Fibroblast of the aortic adventitia (primary cell): ENCODE results near the gene MED22. TPM values are rescaled to one million over a fixed set of nuclear protein-coding genes. Genes with fewer than 3 reads are reported as not detected.

ENCODE experiments used
- DNase-seq: peaks from one replicate; pipeline ENCODE4 v3.0.0-alpha.2; 2010; ENCODE audit warnings: low read depth
- H3K4me3 ChIP-seq: 2 replicates; pipeline ENCODE4 v1.5.1; 2011; ENCODE audit warnings: low read depth, mild to moderate bottlenecking, control low read depth, low read length, moderate library complexity
- CTCF ChIP-seq: IDR thresholded peaks from 2 replicates; pipeline ENCODE4 v1.5.1; 2011; ENCODE audit warnings: mild to moderate bottlenecking, low read length, control low read depth, inconsistent platforms; ENCODE audit not compliant: insufficient read depth
- total RNA-seq: library from RNA; depleted of rRNA; stranded (reverse); fragments of >200 nt; gene quantifications from 2 replicates; pipeline ENCODE4 v1.2.3, GENCODE V29; 2012; ENCODE audit warnings: low replicate concordance

The MED22 gene
- total RNA-seq, 1 donor: 17.7 TPM

- peak within 1 kb of the TSS; percentile 91 for H3K4me3 ChIP-seq
- peak; percentile 94 for DNase-seq
- no peak for TF ChIP-seq CTCF
Measured at GRCh38 chr9:133375724-133376654, 28.1 kb upstream of the MED22 start, which contains the start of the genes STKLD1 and SURF4. Gene STKLD1 (plus strand): TSS chr9:133376366. CDS start chr9:133376474, 108 bp downstream. Gene SURF4 (minus strand): TSS chr9:133376060. CDS start chr9:133375969, 91 bp downstream.

GRCh38 chr9:133375116-133375723, 27.3 kb upstream of the MED22 start:
- H3K4me3 ChIP-seq: peak overlapping the region; percentile 91
- peak; percentile 42 for DNase-seq
- no peak for TF ChIP-seq CTCF

GRCh38 chr9:133374612-133375115, 26.7 kb upstream of the MED22 start:
- no peak for TF ChIP-seq CTCF
- H3K4me3 ChIP-seq: peak overlapping the region; percentile 91
- peak; percentile 64 for DNase-seq

- no peak for TF ChIP-seq CTCF
- no peak for DNase-seq
- H3K4me3 ChIP-seq: no peak overlapping the region
Measured at GRCh38 chr9:133372144-133372543, 24.2 kb upstream of the MED22 start.

- TF ChIP-seq CTCF: no peak
- DNase-seq: no peak
- H3K4me3 ChIP-seq: no peak overlapping the region
Measured at GRCh38 chr9:133371261-133371711, 23.4 kb upstream of the MED22 start.

GRCh38 chr9:133370685-133371084, 22.8 kb upstream of the MED22 start:
- TF ChIP-seq CTCF: no peak
- no peak for DNase-seq

More at GRCh38 chr9:133370685-133371084, 22.8 kb upstream of the MED22 start:
- no peak overlapping the region for H3K4me3 ChIP-seq
